MCF 10A (cell line): ENCODE measurements around the gene RUNX3. TPM values are rescaled to one million over a fixed set of nuclear protein-coding genes. Genes with fewer than 3 reads are reported as not detected.

Experiments used
- BruUV-seq: library from RNA; stranded (reverse); fragments of 400-500 nt; replicated peaks from 2 replicates; lab custom pipeline; 2021; lab: Mats Ljungman, UMichigan
- CTCF ChIA-PET: fragments of 300-600 bp; sonication (Branson Sonifier 250); formaldehyde crosslinking; extraction: SDS; loops from one replicate; lab custom pipeline; 2021; ENCODE audit warnings: antibody characterized with exemption, inconsistent platforms; lab: Yijun Ruan, JAX
- POLR2A ChIA-PET: fragments of 300-600, 350-650 bp; sonication (Branson Sonifier 250); formaldehyde crosslinking; extraction: SDS; loops from one replicate; lab custom pipeline; 2020; ENCODE audit warnings: antibody characterized with exemption, inconsistent platforms; lab: Yijun Ruan, JAX
- DNase-seq: peaks from one replicate; pipeline ENCODE4 v3.0.0-alpha.2; 2018; ENCODE audit not compliant: unreplicated experiment
- H3K27ac Mint-ChIP-seq: one replicate; pipeline ENCODE4 v1.8.0; 2022; ENCODE audit warnings: mild to moderate bottlenecking, low read depth, mixed read lengths; ENCODE audit not compliant: unreplicated experiment
- H3K27me3 Mint-ChIP-seq: one replicate; pipeline ENCODE4 v1.8.0; 2022; ENCODE audit warnings: mixed read lengths; ENCODE audit not compliant: insufficient read depth, unreplicated experiment
- H3K36me3 Mint-ChIP-seq: one replicate; pipeline ENCODE4 v1.8.0; 2022; ENCODE audit warnings: mild to moderate bottlenecking, moderate library complexity, mixed read lengths; ENCODE audit not compliant: insufficient read depth, unreplicated experiment
- H3K4me1 Mint-ChIP-seq: one replicate; pipeline ENCODE4 v1.8.0; 2022; ENCODE audit warnings: mixed read lengths; ENCODE audit not compliant: insufficient read depth, unreplicated experiment
- H3K4me3 Mint-ChIP-seq: one replicate; pipeline ENCODE4 v1.8.0; 2022; ENCODE audit warnings: mild to moderate bottlenecking, moderate library complexity, mixed read lengths; ENCODE audit not compliant: unreplicated experiment
- H3K9me3 Mint-ChIP-seq: one replicate; pipeline ENCODE4 v1.8.0; 2022; ENCODE audit warnings: mixed read lengths; ENCODE audit not compliant: unreplicated experiment
- intact Hi-C: fragments of 100-400 bp; cut with micrococcal nuclease; formaldehyde crosslinking; loops from 2 replicates; pipeline ENCODE4 v1.14.1; 2022
- total RNA-seq: library from RNA; stranded (reverse); gene quantifications from 2 replicates; pipeline ENCODE4 v1.2.3, GENCODE V29; 2022
- TF ChIP-seq, protein P1 (sequence below): fragments of 200-600 bp; IDR thresholded peaks from one replicate; pipeline ENCODE4 v1.8.0; 2022; ENCODE audit warnings: antibody characterized with exemption, mild to moderate bottlenecking; ENCODE audit not compliant: unreplicated experiment

Gene RUNX3
- total RNA-seq, 1 experiment from 2014 or later: not detected

- no TSS peak for BruUV-seq
- intact Hi-C loops: no loop called here
- ChIA-PET POLR2A (interaction anchor here (1.1 kb wide), 1 partner anchor 29 kb away, joined by 3 read pairs; no protein-coding TSS in a partner anchor), CTCF (interaction anchor here (0.6 kb wide), 1 partner anchor 291 kb away, joined by 5 read pairs; no protein-coding TSS in a partner anchor)
- Mint-ChIP-seq H3K36me3 (no peaks in the 10 kb centered on the region), H3K9me3 (no peaks in the 10 kb centered on the region), H3K4me1 (no peaks in the 10 kb centered on the region), H3K27me3 (no peaks in the 10 kb centered on the region), H3K4me3 (no peak overlapping the region), H3K27ac (no peak overlapping the region)
- no peak for DNase-seq
- TF ChIP-seq, protein P1, sequence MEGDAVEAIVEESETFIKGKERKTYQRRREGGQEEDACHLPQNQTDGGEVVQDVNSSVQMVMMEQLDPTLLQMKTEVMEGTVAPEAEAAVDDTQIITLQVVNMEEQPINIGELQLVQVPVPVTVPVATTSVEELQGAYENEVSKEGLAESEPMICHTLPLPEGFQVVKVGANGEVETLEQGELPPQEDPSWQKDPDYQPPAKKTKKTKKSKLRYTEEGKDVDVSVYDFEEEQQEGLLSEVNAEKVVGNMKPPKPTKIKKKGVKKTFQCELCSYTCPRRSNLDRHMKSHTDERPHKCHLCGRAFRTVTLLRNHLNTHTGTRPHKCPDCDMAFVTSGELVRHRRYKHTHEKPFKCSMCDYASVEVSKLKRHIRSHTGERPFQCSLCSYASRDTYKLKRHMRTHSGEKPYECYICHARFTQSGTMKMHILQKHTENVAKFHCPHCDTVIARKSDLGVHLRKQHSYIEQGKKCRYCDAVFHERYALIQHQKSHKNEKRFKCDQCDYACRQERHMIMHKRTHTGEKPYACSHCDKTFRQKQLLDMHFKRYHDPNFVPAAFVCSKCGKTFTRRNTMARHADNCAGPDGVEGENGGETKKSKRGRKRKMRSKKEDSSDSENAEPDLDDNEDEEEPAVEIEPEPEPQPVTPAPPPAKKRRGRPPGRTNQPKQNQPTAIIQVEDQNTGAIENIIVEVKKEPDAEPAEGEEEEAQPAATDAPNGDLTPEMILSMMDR: no peak
Observed at GRCh38 chr1:24913616-24914225, 16.4 kb downstream of the RUNX3 start.

DNA sequence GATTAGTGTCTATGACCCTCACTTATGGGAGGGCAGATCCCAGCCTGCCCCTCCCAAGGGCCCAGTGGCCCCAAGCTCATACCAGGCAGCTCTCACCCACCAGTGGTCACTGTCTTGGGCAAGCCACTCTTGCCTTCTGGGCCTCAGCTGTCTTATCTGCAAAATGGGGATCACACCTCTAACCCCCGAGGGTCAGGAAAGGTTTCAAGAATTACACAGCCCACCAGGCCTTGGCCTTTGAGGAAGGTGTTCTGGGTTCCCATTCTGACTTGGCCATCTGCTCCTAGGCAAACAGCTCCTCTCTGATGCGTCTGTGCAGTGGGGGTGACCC lies 16.8 kb downstream of the RUNX3 start:
- DNase-seq: no peak
- intact Hi-C loops: no loop called here
- Mint-ChIP-seq H3K36me3 (no peaks in the 10 kb centered on the region), H3K27me3 (no peaks in the 10 kb centered on the region), H3K27ac (no peak overlapping the region), H3K4me3 (no peak overlapping the region), H3K4me1 (no peaks in the 10 kb centered on the region), H3K9me3 (no peaks in the 10 kb centered on the region)
- TF ChIP-seq, protein P1: no peak
- POLR2A ChIA-PET: interaction anchor here (1.1 kb wide), 1 partner anchor 28 kb away, joined by 3 read pairs; no protein-coding TSS in a partner anchor
- CTCF ChIA-PET: interaction anchor here (0.6 kb wide), 1 partner anchor 292 kb away, joined by 5 read pairs; no protein-coding TSS in a partner anchor
- BruUV-seq: no TSS peak

DNA sequence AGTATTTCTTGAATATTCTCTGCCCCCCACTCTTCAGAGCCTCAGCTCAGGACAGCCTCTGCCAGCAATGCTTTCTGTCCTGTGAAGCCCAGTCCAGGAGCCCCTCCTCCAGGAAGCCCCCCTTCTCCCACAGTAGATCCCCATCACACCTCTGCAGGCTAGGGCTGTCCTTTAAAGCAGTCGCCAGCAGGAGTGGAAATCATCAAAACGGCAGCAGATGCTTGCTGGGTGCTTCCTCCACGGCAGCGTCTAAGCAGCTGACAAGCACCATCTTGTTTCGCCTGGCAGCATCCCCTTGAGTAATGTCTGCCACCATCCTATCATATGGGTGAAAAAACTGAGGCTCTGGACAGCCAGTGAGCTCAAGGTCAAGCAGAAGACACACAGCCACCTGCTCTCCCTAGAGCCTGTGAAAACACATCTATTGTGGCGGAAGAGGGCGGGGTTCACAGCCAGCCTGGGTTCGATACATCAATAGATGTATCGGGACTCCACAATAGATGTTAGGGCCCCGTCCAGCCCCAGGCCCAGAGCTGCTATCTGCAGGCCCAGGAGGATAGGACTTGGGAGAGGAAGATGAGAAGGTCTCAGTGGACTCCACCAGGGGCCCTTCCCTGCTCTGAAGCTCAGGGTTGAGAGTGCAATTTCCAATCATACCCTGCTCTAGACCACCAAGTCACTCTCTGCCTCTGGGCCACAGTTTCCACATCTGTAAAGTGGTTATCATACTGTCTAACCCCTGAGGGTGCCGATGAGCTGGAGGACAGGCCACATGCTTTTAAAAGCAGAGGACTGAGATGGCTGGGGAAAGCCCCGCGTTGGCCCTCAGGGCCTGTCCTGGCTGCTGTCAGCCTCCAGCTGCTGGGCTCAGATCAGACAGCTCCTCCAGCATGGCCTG lies 17.5 kb downstream of the RUNX3 start:
- intact Hi-C loops: no loop called here
- H3K27ac Mint-ChIP-seq: no peak overlapping the region
- no peaks in the 10 kb centered on the region for H3K9me3 Mint-ChIP-seq
- TF ChIP-seq, protein P1: no peak
- no peaks in the 10 kb centered on the region for H3K4me1 Mint-ChIP-seq
- DNase-seq: no peak
- no peak overlapping the region for H3K4me3 Mint-ChIP-seq
- no TSS peak for BruUV-seq
- ChIA-PET POLR2A (interaction anchor here (1.1 kb wide), 1 partner anchor 27 kb away, joined by 3 read pairs; no protein-coding TSS in a partner anchor), CTCF (interaction anchor here (0.6 to 1.1 kb wide), 2 partner anchors 125 to 292 kb away, joined by 3 to 5 read pairs; no protein-coding TSS in a partner anchor)
- no peaks in the 10 kb centered on the region for H3K27me3 Mint-ChIP-seq
- no peaks in the 10 kb centered on the region for H3K36me3 Mint-ChIP-seq

GRCh38 chr1:24911651-24912155 lies 18.4 kb downstream of the RUNX3 start:
- BruUV-seq: no TSS peak
- Mint-ChIP-seq H3K36me3 (no peaks in the 10 kb centered on the region), H3K27ac (no peak overlapping the region), H3K27me3 (no peaks in the 10 kb centered on the region), H3K4me3 (no peak overlapping the region), H3K4me1 (no peaks in the 10 kb centered on the region), H3K9me3 (no peaks in the 10 kb centered on the region)
- intact Hi-C loops: no loop called here
- ChIA-PET CTCF (interaction anchor here (0.7 to 1.1 kb wide), 2 partner anchors 126 to 1234 kb away, joined by 3 read pairs; no protein-coding TSS in a partner anchor), POLR2A (no interaction called here)
- TF ChIP-seq, protein P1: no peak
- DNase-seq: no peak
